Measurements from ENCODE around the gene DENND4A.
"Not testable (repeated sequence)": the region's sequence is repeated elsewhere in the genome, so short reads cannot be mapped to it uniquely, and the experiment has no call there.

Gene DENND4A

GRCh38 chr15:65757256-65757655 lies 34.8 kb downstream of the DENND4A start:
- no peak for DNase-seq (ENCODE audit: low spot score)

- DNase-seq (ENCODE audit: low spot score) = no peak
Measured at GRCh38 chr15:65752151-65752700, 39.9 kb downstream of the DENND4A start.

GRCh38 chr15:65751431-65751830 lies 40.7 kb downstream of the DENND4A start:
- no peak for DNase-seq (ENCODE audit: low spot score)

- no peak for DNase-seq (ENCODE audit: low spot score)
Measured at GRCh38 chr15:65747265-65747664, 44.8 kb downstream of the DENND4A start.

GRCh38 chr15:65743637-65744252 lies 48.3 kb downstream of the DENND4A start:
- no peak for DNase-seq (ENCODE audit: low spot score)

GRCh38 chr15:65740148-65740547 lies 51.9 kb downstream of the DENND4A start:
- no peak for DNase-seq (ENCODE audit: low spot score)

- no peak for DNase-seq (ENCODE audit: low spot score)
Measured at GRCh38 chr15:65738649-65739048, 53.4 kb downstream of the DENND4A start.

- DNase-seq (ENCODE audit: low spot score) = not testable (repeated sequence)
Measured at GRCh38 chr15:65733599-65733998, 58.5 kb downstream of the DENND4A start.

- no peak for DNase-seq (ENCODE audit: low spot score)
Measured at GRCh38 chr15:65732698-65733097, 59.4 kb downstream of the DENND4A start.

GRCh38 chr15:65731926-65732325 lies 60.2 kb downstream of the DENND4A start:
- no peak for DNase-seq (ENCODE audit: low spot score)

GRCh38 chr15:65730549-65731172 lies 61.4 kb downstream of the DENND4A start:
- DNase-seq (ENCODE audit: low spot score) = no peak

GRCh38 chr15:65724464-65725215 lies 67.5 kb downstream of the DENND4A start:
- DNase-seq (ENCODE audit: low spot score) = no peak

- no peak for DNase-seq (ENCODE audit: low spot score)
Measured at GRCh38 chr15:65723876-65724275, 68.2 kb downstream of the DENND4A start.

GRCh38 chr15:65722191-65722590 lies 69.9 kb downstream of the DENND4A start:
- no peak for DNase-seq (ENCODE audit: low spot score)

GRCh38 chr15:65712415-65712814 lies 79.7 kb downstream of the DENND4A start:
- DNase-seq (ENCODE audit: low spot score) = peak; percentile 7

- DNase-seq (ENCODE audit: low spot score) = no peak
Measured at GRCh38 chr15:65695081-65695480, 97.0 kb downstream of the DENND4A start.

GRCh38 chr15:65690778-65691177 lies 101.3 kb downstream of the DENND4A start:
- DNase-seq (ENCODE audit: low spot score) = no peak

- no peak for DNase-seq (ENCODE audit: low spot score)
Measured at GRCh38 chr15:65690173-65690572, 101.9 kb downstream of the DENND4A start.

GRCh38 chr15:65688462-65688861 lies 103.6 kb downstream of the DENND4A start:
- no peak for DNase-seq (ENCODE audit: low spot score)

GRCh38 chr15:65682404-65682911 lies 109.6 kb downstream of the DENND4A start:
- peak; percentile 15 for DNase-seq (ENCODE audit: low spot score)

- DNase-seq (ENCODE audit: low spot score) = no peak
Measured at GRCh38 chr15:65680544-65680943, 111.5 kb downstream of the DENND4A start.

GRCh38 chr15:65676123-65676522 lies 116.0 kb downstream of the DENND4A start:
- no peak for DNase-seq (ENCODE audit: low spot score)

- no peak for DNase-seq (ENCODE audit: low spot score)
Measured at GRCh38 chr15:65675551-65675950, 116.5 kb downstream of the DENND4A start.
